Measurements from ENCODE around the gene CTNNB1.

Gene CTNNB1

DNA sequence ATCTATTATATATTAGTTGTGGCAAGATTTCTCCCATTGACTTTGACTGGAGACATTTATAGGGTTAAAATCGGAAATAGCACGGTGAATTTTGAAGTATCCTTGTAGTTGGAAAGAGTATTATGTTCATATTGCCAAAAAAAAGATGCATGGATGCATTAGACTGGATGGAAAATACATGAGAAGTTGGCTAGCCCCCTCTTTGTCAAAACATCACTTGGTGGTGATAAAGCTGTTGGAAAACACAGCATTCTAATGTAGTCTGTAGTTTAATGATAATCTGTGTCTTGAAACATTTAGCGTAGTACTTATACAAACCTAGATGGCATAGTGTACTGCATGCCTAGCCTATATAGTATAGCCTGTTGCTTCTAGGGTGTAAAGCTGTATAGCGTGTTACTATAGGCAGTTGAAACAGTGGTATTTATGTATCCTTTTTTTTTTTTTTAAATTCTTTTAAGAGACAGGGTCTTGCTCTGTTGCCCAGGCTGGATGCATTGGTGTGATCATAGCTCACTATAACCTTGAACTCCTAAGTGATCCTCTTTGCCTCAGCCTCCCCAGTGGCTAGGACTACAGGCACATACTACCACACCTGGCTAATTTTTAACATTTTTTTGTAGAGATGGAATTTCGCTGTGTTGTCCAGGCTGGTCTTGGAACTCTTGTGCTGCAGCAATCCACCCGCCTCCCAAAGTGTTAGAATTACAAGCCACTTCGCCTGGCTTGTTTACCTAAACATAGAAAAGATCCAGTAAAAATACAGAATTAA is 21.8 kb downstream of the CTNNB1 start:
- no peak for FAIRE-seq

DNA sequence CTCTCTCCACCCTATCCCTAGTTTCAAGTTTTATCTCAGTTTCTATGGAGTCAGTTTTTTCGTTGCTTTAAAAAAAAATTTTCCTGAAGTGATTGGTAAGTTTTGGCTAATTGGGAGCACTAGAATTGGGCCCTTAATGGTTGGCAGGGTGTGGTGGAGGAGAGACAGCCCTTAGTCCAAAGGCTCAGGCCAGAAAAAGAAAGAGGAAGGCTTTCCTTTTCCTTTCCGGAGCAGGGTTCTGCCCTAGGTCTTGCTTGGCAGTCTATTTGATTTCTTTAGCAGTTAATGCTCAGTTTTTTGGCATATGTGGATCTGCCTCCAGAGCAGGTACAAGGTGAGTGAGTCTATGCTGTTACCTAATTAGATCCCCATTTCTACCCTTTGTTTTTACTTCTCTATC is 22.7 kb downstream of the CTNNB1 start:
- FAIRE-seq: no peak

- FAIRE-seq: peak; percentile 61
Measured at GRCh38 chr3:41222501-41222900, 23.2 kb downstream of the CTNNB1 start.

DNA sequence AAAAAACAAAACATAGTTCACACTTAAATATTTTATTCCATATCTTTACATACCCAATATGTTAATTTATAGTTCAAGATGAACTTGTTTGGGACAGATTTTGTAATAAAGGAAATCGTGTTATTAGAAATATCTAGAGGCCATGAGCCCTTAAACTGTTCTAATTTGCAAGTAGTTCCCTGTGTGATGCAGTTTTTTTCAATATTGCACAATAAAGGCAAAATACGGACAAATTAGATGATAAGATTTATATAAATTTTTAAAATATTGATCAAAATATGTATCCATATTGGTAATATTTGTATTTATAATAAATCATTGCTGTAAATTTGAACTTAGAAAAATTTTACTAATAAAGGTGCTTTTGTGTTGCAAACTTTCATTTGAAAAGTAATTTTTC is 23.8 kb downstream of the CTNNB1 start:
- FAIRE-seq: no peak

- FAIRE-seq: no peak
Measured at GRCh38 chr3:41223691-41224090, 24.4 kb downstream of the CTNNB1 start.

GRCh38 chr3:41224120-41224806 is 25.0 kb downstream of the CTNNB1 start:
- FAIRE-seq: no peak

DNA sequence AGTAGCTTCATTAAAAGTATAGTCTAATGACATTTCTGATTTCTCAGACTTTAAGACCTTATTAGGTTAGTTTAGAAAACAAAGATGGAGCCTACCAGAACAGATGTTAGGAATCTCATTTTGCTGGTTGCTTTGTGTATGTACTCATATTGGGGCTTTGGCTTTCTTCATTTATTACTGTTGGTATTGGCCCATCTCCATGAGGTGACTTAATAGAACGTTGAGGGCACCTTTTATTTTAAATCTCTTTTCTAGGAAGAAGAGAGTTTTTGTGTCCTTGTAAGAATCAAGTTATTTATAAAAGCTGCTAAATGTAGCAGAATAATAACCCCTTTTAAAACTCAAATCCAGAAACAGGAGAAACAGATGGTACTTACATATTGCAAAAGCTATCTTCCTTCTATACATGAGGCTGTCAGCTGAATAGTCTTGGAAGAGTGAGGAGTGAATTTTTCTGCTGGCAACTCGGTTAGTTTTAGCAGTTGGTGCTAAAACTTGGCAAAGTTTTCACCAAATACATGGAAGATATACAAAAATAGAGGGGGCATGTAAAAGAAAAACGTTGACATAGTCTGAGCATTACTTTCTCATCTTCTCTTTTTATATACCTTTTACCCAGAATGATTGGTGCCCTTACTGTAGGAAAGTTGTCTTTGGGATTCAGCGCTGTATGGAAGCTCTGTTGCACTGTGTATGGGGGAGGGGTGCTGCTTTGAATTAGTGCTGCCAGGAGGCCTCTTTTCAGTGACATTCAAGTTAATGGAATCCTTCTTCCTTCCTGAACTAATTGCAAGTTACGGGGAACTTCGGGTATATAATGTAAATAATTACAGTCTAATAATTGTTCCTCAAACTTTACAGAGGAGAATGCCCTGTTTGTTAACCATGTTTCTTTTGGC is 35.8 kb downstream of the CTNNB1 start:
- FAIRE-seq: no peak

DNA sequence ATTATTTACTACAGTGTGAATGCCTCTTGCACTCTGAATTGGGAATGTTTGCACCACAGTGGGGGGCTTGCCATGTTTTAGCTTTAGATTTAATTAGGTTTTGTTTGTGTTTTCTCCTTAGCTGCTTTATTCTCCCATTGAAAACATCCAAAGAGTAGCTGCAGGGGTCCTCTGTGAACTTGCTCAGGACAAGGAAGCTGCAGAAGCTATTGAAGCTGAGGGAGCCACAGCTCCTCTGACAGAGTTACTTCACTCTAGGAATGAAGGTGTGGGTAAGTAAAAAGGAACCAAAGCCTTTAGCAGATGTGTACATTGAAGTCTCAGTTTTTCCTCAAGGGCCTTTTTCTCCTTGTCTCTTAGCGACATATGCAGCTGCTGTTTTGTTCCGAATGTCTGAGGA is 36.9 kb downstream of the CTNNB1 start:
- FAIRE-seq: no peak

DNA sequence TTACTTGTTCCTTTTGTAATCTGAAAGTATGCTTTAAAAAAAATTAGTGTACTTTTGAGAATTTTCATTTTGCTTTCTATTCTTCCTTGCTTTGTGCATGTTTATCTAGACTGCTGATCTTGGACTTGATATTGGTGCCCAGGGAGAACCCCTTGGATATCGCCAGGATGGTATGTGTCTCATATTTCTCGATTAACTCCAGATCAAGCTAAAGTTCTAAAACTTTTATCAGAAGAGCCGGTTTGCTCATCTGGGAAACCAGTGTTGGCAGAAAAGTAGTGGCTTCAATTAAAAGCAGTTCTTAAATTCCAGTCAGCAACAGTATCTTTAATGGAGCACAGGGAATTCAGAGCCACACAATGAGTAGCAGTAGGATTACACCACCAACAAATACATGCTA is 38.6 kb downstream of the CTNNB1 start:
- no peak for FAIRE-seq

GRCh38 chr3:41239587-41239986 is 40.3 kb downstream of the CTNNB1 start:
- FAIRE-seq: no peak

DNA sequence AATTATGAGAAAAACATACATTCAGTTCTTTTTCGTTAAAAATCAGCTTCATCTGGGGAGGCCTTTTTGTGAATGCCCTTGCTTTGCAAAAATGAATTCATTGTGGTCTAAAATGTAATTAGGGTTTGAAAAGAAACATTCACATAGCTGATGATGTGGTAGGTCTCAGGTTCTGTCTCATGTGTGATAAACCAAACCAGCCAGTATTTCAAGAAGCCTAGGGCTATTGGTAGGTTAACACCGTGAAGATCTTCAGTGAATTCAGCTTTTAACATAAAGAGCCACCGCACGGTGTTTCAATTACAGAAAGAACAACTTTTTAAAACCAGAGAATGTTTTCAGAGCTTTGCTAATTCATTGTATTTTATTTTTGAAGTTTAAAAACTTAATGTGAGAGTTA is 41.9 kb downstream of the CTNNB1 start:
- FAIRE-seq: no peak

DNA sequence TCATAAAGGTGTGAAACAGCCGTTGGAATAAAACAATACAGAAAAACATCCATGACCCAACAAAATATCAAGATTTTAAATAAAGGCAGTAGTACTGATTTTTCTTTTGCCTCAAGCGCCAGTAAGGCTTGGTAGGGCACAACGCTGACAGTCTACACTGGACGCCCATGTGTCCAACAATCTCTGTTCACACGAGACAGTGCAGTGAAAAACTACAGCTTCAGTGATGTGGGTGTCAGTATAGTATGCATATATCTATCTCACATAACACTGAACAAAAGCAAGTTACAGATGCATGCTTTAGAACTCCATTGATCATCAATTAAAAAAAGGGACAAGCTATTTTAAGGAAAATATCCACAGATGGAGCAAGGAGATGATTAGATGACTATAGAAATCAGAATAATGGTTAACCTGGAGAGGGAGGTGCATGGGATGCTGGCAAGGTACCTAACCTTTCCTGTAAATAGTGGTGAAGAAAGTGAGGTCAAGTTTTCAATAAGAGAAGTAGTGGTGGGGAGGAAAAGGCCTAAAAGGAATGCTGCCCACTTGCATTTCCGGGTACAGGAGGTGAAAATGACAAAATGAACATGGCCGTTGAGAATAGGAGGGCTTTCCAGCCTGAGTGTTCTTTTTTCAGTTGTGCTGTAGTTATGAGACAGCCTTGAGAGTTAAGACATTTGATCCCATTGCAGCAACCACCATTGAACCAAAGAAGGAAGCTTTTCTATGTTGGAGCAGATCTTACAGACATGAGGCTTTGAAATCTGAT is 42.7 kb downstream of the CTNNB1 start:
- no peak for FAIRE-seq

DNA sequence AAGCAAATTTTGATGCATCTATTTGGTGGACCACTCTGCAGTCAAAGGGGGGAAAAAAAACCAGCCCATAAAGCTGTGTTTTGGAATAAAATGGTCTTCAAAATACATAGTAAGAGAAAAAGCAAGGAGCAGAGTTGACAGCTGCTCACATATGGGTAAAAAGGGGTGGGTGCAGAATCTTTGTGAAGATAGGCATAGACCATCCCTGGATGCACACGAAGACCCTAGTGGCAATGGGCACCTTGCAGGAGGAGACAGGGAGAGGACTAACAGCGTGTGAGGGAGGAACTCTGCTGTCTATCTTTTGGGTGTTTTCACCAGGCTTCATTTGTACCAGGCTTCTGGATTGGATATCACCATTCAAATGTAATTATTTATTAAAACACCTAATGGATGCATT is 43.9 kb downstream of the CTNNB1 start:
- FAIRE-seq: no peak

GRCh38 chr3:41244620-41245336 is 45.5 kb downstream of the CTNNB1 start:
- FAIRE-seq: no peak

- no peak for FAIRE-seq
Measured at GRCh38 chr3:41247055-41248004, 48.0 kb downstream of the CTNNB1 start.

DNA sequence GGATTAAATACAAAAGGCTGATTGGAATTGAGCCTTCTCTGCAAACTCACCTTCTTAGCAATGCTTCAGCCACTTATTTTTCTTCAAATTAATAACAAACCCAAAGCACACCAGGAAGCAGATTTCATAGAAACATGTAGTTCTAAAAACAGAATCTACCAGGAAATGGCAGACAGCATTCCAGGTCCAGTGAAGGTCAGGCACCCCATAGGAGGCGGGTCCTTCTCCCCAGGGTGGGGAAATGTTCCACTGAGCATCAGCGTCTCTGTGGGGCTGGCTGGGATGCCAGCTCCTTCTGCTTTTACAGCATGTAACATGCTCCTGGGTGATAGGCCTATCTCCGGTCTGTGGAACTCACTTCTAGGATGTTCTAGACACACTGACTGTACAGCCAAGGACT is 49.2 kb downstream of the CTNNB1 start:
- FAIRE-seq: no peak

GRCh38 chr3:41249318-41249717 is 50.0 kb downstream of the CTNNB1 start:
- FAIRE-seq: no peak

DNA sequence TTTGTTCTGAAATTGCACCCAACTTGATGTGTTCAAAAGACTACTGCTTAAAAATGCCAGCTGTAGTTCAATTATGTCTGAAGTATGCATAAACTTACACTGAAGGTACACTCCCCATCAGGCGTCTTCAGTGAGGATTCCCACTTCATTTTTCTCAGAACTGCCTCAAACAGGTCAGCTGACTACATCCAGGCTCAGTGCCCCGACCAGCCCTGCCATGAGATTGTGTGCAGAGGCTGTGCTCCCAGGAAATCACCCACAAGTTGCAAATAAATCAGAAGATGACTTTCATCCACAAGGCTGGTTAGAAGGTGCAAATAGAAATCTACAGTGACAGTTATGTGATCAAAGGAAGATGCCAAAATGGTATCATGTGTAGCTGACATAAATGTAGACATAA is 51.5 kb downstream of the CTNNB1 start:
- FAIRE-seq: no peak

- FAIRE-seq: no peak
Measured at GRCh38 chr3:41251593-41251992, 52.3 kb downstream of the CTNNB1 start.

DNA sequence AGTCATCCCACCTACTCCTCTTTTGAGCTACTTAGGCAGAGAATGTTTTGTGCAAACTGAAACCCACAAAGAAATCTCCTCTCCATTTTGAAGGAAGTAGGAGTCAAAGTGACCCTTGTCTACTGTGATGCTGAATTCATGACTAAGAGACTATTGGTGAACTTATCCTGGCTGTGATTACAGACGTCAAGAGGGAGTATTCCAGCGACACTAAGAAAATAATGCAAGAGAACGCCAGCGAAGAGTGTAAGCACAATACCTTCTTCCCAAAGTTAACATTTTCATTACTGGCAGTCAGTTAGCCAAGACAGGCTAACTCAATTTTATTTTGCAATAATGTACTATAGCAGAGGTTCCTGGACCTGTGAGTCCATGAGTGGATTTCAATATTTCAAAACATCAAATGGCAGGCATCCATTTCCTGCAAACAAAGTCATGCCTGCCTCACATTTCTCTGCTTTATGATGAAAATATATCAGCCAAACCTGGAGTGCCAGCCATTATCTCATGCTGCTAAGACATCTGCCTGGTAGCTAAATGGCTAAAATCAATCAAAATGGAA is 59.0 kb downstream of the CTNNB1 start:
- FAIRE-seq: no peak

Data from endometrium (tissue), 2 donors.